Ishikawa (cell line): Measurements from ENCODE around the gene TEAD1.

Source experiments
- CEBPB ChIP-seq: IDR thresholded peaks from 2 replicates; pipeline ENCODE4 v1.6.1; 2012
- CREB1 ChIP-seq: IDR thresholded peaks from 2 replicates; pipeline ENCODE4 v1.6.1; 2012; ENCODE audit warnings: low read depth
- EGR1 ChIP-seq: IDR thresholded peaks from 2 replicates; pipeline ENCODE4 v1.6.1; 2012
- EP300 ChIP-seq: IDR thresholded peaks from 2 replicates; pipeline ENCODE4 v1.6.1; 2012; ENCODE audit warnings: borderline replicate concordance
- FOXM1 ChIP-seq: IDR thresholded peaks from 2 replicates; pipeline ENCODE4 v1.6.1; 2012; ENCODE audit warnings: low read depth, borderline replicate concordance
- MAX ChIP-seq: IDR thresholded peaks from 2 replicates; pipeline ENCODE4 v1.6.1; 2012
- NFIC ChIP-seq: IDR thresholded peaks from 2 replicates; pipeline ENCODE4 v1.6.1; 2012
- RAD21 ChIP-seq: IDR thresholded peaks from 2 replicates; pipeline ENCODE4 v1.6.1; 2012; ENCODE audit warnings: low read depth
- REST ChIP-seq: IDR thresholded peaks from 2 replicates; pipeline ENCODE4 v1.6.1; 2012; ENCODE audit warnings: low read depth, mild to moderate bottlenecking
- TAF1 ChIP-seq: IDR thresholded peaks from 2 replicates; pipeline ENCODE4 v1.6.1; 2012; ENCODE audit warnings: low read depth, mild to moderate bottlenecking
- TCF12 ChIP-seq: IDR thresholded peaks from 2 replicates; pipeline ENCODE4 v1.6.1; 2012; ENCODE audit warnings: low read depth
- TEAD4 ChIP-seq: IDR thresholded peaks from 2 replicates; pipeline ENCODE4 v1.6.1; 2012
- USF1 ChIP-seq: IDR thresholded peaks from 2 replicates; pipeline ENCODE4 v1.6.1; 2012
- YY1 ChIP-seq: IDR thresholded peaks from 2 replicates; pipeline ENCODE4 v1.6.1; 2012; ENCODE audit warnings: low read depth
- ZBTB7A ChIP-seq: IDR thresholded peaks from 2 replicates; pipeline ENCODE4 v1.6.1; 2012; ENCODE audit warnings: low read depth

The TEAD1 gene

GRCh38 chr11:12876988-12877387 lies 202.8 kb downstream of the TEAD1 start:
- no peak for TF ChIP-seq REST

- no peak for TF ChIP-seq USF1
- no peak for TF ChIP-seq NFIC
- no peak for TF ChIP-seq CREB1
- no peak for TF ChIP-seq TAF1
- TF ChIP-seq TCF12, result no peak
- TF ChIP-seq ZBTB7A, result no peak
- TF ChIP-seq MAX, result no peak
- TF ChIP-seq RAD21, result no peak
- no peak for TF ChIP-seq CEBPB
- no peak for TF ChIP-seq YY1
- no peak for TF ChIP-seq EGR1
- no peak for TF ChIP-seq REST
- TF ChIP-seq FOXM1, result no peak
- no peak for TF ChIP-seq EP300
- no peak for TF ChIP-seq TEAD4
Observed at GRCh38 chr11:12880327-12880726, 206.1 kb downstream of the TEAD1 start.

- no peak for TF ChIP-seq ZBTB7A
- no peak for TF ChIP-seq USF1
- no peak for TF ChIP-seq CREB1
- TF ChIP-seq EGR1, result no peak
- no peak for TF ChIP-seq FOXM1
- no peak for TF ChIP-seq TAF1
- TF ChIP-seq CEBPB, result no peak
- no peak for TF ChIP-seq REST
Observed at GRCh38 chr11:12882670-12883069, 208.4 kb downstream of the TEAD1 start.

- no peak for TF ChIP-seq ZBTB7A
- no peak for TF ChIP-seq TAF1
- no peak for TF ChIP-seq REST
- no peak for TF ChIP-seq TCF12
- no peak for TF ChIP-seq TEAD4
- TF ChIP-seq CREB1, result no peak
Observed at GRCh38 chr11:12884751-12885318, 210.6 kb downstream of the TEAD1 start.
